Measurements from ENCODE around the gene PACS1. TPM values are rescaled to one million over a fixed set of nuclear protein-coding genes. Genes with fewer than 3 reads are reported as not detected.

Gene PACS1
- total RNA-seq, 4 donors from 2014 or later = 37.1 to 97.8 (median 54.3) TPM

DNA sequence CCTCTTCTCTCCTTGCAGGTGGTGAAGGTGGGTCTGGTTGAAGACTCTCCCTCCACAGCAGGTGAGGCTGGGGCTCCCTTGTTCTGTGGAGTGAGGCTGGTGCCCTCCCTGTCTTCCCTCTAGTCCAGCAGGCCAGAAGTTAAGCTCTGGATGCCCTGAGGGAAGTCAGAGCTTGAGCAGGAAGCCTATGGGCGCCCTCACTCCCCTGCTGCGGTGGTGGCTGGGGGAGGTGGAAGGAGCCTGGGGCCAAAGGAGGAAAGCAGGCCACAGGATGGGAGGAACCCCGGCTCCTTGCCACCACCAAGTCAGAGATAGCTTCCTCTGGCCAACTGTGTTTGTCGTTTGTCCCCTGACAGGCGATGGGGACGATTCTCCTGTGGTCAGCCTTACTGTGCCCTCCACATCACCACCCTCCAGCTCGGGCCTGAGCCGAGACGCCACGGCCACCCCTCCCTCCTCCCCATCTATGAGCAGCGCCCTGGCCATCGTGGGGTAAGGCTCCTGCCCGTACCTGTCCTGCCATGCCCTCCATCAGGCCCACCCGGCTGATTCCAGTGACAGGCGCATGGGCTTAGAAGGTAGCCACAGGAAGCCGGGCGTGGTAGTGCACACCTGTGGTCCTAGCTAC lies 168.8 kb downstream of the PACS1 start:
- Histone ChIP-seq H3K9me3 (no peaks in the 10 kb centered on the region), H3K27me3 (no peaks in the 10 kb centered on the region), H3K4me3 (no peak overlapping the region), H3K4me1 (no peaks in the 10 kb centered on the region), H3K27ac (replicated peaks in 1 of 4) (no peak overlapping the region), H3K36me3 (peaks cover 29 to 100% (median 95%) of the 10 kb centered on the region in 4 donors)
- no peak for DNase-seq (ENCODE audit: extremely low spot score)
- TF ChIP-seq POLR2A (IDR thresholded peaks at IDR 0.05; ENCODE audit: low read depth) = no peak
- no peak for TF ChIP-seq CTCF (IDR thresholded peaks at IDR 0.05)
- TF ChIP-seq EP300 (IDR thresholded peaks at IDR 0.05) = no peak
- TF ChIP-seq POLR2AphosphoS5 (IDR thresholded peaks at IDR 0.05) = no peak
- intact Hi-C loops (cut with DNase I) = no loop called here
- 95% methylated on average over 17 of the region's 17 CpGs for WGBS

DNA sequence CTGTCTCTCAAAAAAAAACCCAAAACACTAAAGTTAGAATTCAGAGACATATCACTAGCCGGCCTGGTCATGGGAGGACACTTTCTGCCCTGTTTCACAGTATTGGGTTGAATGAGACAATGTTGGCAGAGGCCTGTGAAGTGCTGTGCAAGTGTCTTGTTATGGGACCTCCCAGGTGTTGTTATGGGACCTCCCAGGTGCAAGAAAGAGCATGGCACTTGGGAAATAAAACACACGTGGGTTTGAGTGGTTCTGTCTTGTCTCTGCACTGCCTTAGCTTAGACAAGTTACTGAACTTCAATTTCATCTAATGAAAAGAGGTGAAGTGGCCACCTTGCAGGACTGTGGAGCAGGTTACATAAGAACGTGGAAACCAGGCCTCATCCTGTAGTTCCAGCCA lies 169.4 kb downstream of the PACS1 start:
- H3K4me1 ChIP-seq = no peaks in the 10 kb centered on the region
- H3K27me3 ChIP-seq = no peaks in the 10 kb centered on the region
- 66% methylated on average over 3 of the region's 3 CpGs for WGBS
- H3K4me3 ChIP-seq = no peak overlapping the region
- no peak overlapping the region for H3K27ac ChIP-seq (replicated peaks in 1 of 4)
- intact Hi-C loops (cut with DNase I) = no loop called here
- no peaks in the 10 kb centered on the region for H3K9me3 ChIP-seq
- no peak for DNase-seq (ENCODE audit: extremely low spot score)
- peaks cover 23 to 100% (median 95%) of the 10 kb centered on the region in 4 donors for H3K36me3 ChIP-seq
- TF ChIP-seq POLR2A (IDR thresholded peaks at IDR 0.05; ENCODE audit: low read depth) = no peak
- TF ChIP-seq CTCF (IDR thresholded peaks at IDR 0.05) = no peak
- no peak for TF ChIP-seq POLR2AphosphoS5 (IDR thresholded peaks at IDR 0.05)
- TF ChIP-seq EP300 (IDR thresholded peaks at IDR 0.05) = no peak

GRCh38 chr11:66239998-66240780 lies 170.1 kb downstream of the PACS1 start:
- WGBS = 86% methylated on average over 25 of the region's 25 CpGs

GRCh38 chr11:66240781-66241136 lies 170.7 kb downstream of the PACS1 start:
- Histone ChIP-seq H3K4me1 (no peaks in the 10 kb centered on the region), H3K4me3 (no peak overlapping the region), H3K9me3 (no peaks in the 10 kb centered on the region), H3K27me3 (no peaks in the 10 kb centered on the region), H3K36me3 (peaks cover 23 to 99% (median 92%) of the 10 kb centered on the region in 4 donors), H3K27ac (replicated peaks in 1 of 4) (no peak overlapping the region)
- intact Hi-C loops (cut with DNase I) = no loop called here
- no peak for TF ChIP-seq POLR2AphosphoS5 (IDR thresholded peaks at IDR 0.05)
- TF ChIP-seq CTCF (IDR thresholded peaks at IDR 0.05) = no peak
- no peak for TF ChIP-seq POLR2A (IDR thresholded peaks at IDR 0.05; ENCODE audit: low read depth)
- TF ChIP-seq EP300 (IDR thresholded peaks at IDR 0.05) = no peak
- 94% methylated on average over 9 of the region's 9 CpGs for WGBS
- DNase-seq (ENCODE audit: extremely low spot score) = no peak

More at GRCh38 chr11:66239998-66240780, 170.1 kb downstream of the PACS1 start:
- H3K27me3 ChIP-seq = no peaks in the 10 kb centered on the region
- H3K9me3 ChIP-seq = no peaks in the 10 kb centered on the region
- TF ChIP-seq POLR2A (IDR thresholded peaks at IDR 0.05; ENCODE audit: low read depth) (no peak), CTCF (IDR thresholded peaks at IDR 0.05) (no peak), EP300 (IDR thresholded peaks at IDR 0.05) (no peak), POLR2AphosphoS5 (IDR thresholded peaks at IDR 0.05) (no peak)
- H3K4me3 ChIP-seq = no peak overlapping the region
- intact Hi-C loops (cut with DNase I) = no loop called here
- peaks cover 23 to 100% (median 95%) of the 10 kb centered on the region in 4 donors for H3K36me3 ChIP-seq
- H3K27ac ChIP-seq (replicated peaks in 1 of 4) = no peak overlapping the region
- DNase-seq (ENCODE audit: extremely low spot score) = no peak
- H3K4me1 ChIP-seq = no peaks in the 10 kb centered on the region
